Tibial nerve (tissue), 3 donors: Measurements from ENCODE around the gene STN1.

ENCODE experiments used
- CTCF ChIP-seq, 5 experiments: fragments of 200-600 bp in 3 of 5; fragments of 450-650 bp in 2 of 5; sonication (generic) in 3 of 5; IDR thresholded peaks; one replicate each; pipeline ENCODE4 v1.5.1; 2016 to 2019; ENCODE audit warnings: antibody characterized with exemption in 5 of 5, mild to moderate bottlenecking in 3 of 5, moderate library complexity in 2 of 5
- POLR2A ChIP-seq, 2 donors: fragments of 450-650 bp; IDR thresholded peaks; one replicate each; pipeline ENCODE4 v1.6.1; 2017; ENCODE audit warnings: antibody characterized with exemption in 2 of 2, mild to moderate bottlenecking in 2 of 2, moderate library complexity in 2 of 2

GRCh38 chr10:103861505-103861904, 56.5 kb downstream of the STN1 start:
- TF ChIP-seq POLR2A (IDR thresholded peaks at IDR 0.05) = no peak
- TF ChIP-seq CTCF (IDR thresholded peaks at IDR 0.05) = no peak
